ENCODE data around the gene RSL1D1. TPM values are rescaled to one million over a fixed set of nuclear protein-coding genes. Genes with fewer than 3 reads are reported as not detected.

Gene RSL1D1
- total RNA-seq, 2 experiments from 2014 or later, result 224 to 237 TPM

GRCh38 chr16:11871193-11871592, 19.9 kb upstream of the RSL1D1 start:
- POLR2A ChIA-PET, result no interaction called here
- Mint-ChIP-seq H3K27me3 (no peaks in the 10 kb centered on the region), H3K4me3 (no peak overlapping the region), H3K4me1 (ENCODE audit: low read depth) (peaks cover 6% of the 10 kb centered on the region), H3K9me3 (no peaks in the 10 kb centered on the region), H3K36me3 (ENCODE audit: low read depth) (peaks cover 57% of the 10 kb centered on the region), H3K27ac (peak overlapping the region; percentile 62)
- no peak overlapping the region for H3K4me3 ChIP-seq (ENCODE audit: low read length)
- no peaks in the 10 kb centered on the region for H3K4me1 ChIP-seq (ENCODE audit: insufficient read depth, low read length)
- no peak overlapping the region for H3K27ac ChIP-seq (ENCODE audit: low read depth in 1 of 2, low read length in 2 of 2)
- no peak for TF ChIP-seq CTCF (IDR thresholded peaks at IDR 0.05)
- H3K9me3 ChIP-seq (ENCODE audit: control insufficient read depth in 1 of 2, insufficient read depth in 1 of 2, low read length in 2 of 2), result no peaks in the 10 kb centered on the region
- DNase-seq (peak in 1 of 14 experiments; percentile 15), ATAC-seq (ENCODE audit: poor library complexity) (no peak)
- CTCF ChIA-PET, result interaction anchor here (0.9 kb wide), 1 partner anchor 224 kb away, joined by 3 read pairs; no protein-coding TSS in a partner anchor
- no peaks in the 10 kb centered on the region for H3K27me3 ChIP-seq (ENCODE audit: control insufficient read depth in 1 of 2, insufficient read depth in 2 of 2, low read length in 2 of 2)
- peaks cover 51% of the 10 kb centered on the region for H3K36me3 ChIP-seq (ENCODE audit: insufficient read depth, low read length)
- intact Hi-C loops (cut with DNase I, micrococcal nuclease), result loop anchor here in 1 of 2 experiments (5.0 to 10.0 kb wide), 2 partner anchors 41 to 104 kb away; partner anchors contain the start of gene SNX29

GRCh38 chr16:11870399-11870798, 19.1 kb upstream of the RSL1D1 start:
- Histone ChIP-seq H3K4me1 (ENCODE audit: insufficient read depth, low read length) (no peaks in the 10 kb centered on the region), H3K27me3 (ENCODE audit: control insufficient read depth in 1 of 2, insufficient read depth in 2 of 2, low read length in 2 of 2) (no peaks in the 10 kb centered on the region), H3K27ac (ENCODE audit: low read depth in 1 of 2, low read length in 2 of 2) (no peak overlapping the region), H3K9me3 (ENCODE audit: control insufficient read depth in 1 of 2, insufficient read depth in 1 of 2, low read length in 2 of 2) (no peaks in the 10 kb centered on the region), H3K4me3 (ENCODE audit: low read length) (no peak overlapping the region), H3K36me3 (ENCODE audit: insufficient read depth, low read length) (peaks cover 45% of the 10 kb centered on the region)
- Mint-ChIP-seq H3K9me3 (no peaks in the 10 kb centered on the region), H3K4me1 (ENCODE audit: low read depth) (peaks cover 11% of the 10 kb centered on the region), H3K36me3 (ENCODE audit: low read depth) (peaks cover 49% of the 10 kb centered on the region), H3K27me3 (no peaks in the 10 kb centered on the region), H3K27ac (no peak overlapping the region), H3K4me3 (no peak overlapping the region)
- POLR2A ChIA-PET, result no interaction called here
- CTCF ChIA-PET, result no interaction called here
- ATAC-seq (ENCODE audit: poor library complexity) (no peak), DNase-seq (no peak)
- no peak for TF ChIP-seq CTCF (IDR thresholded peaks at IDR 0.05)
- intact Hi-C loops (cut with DNase I, micrococcal nuclease), result loop anchor here in 1 of 2 experiments (5.0 to 10.0 kb wide), 2 partner anchors 42 to 104 kb away; partner anchors contain the start of gene SNX29

- DNase-seq, result no peak
- no peak for TF ChIP-seq CTCF (IDR thresholded peaks at IDR 0.05)
- H3K4me1 Mint-ChIP-seq (ENCODE audit: low read depth), result peaks cover 19% of the 10 kb centered on the region
- H3K27ac Mint-ChIP-seq, result peak overlapping the region; percentile 35
- peaks cover 41% of the 10 kb centered on the region for H3K36me3 Mint-ChIP-seq (ENCODE audit: low read depth)
- Histone ChIP-seq H3K4me1 (ENCODE audit: insufficient read depth, low read length) (no peaks in the 10 kb centered on the region), H3K27me3 (ENCODE audit: control insufficient read depth in 1 of 2, insufficient read depth in 2 of 2, low read length in 2 of 2) (no peaks in the 10 kb centered on the region), H3K4me3 (ENCODE audit: low read length) (no peak overlapping the region), H3K27ac (ENCODE audit: low read depth in 1 of 2, low read length in 2 of 2) (no peak overlapping the region), H3K36me3 (ENCODE audit: insufficient read depth, low read length) (peaks cover 39% of the 10 kb centered on the region), H3K9me3 (ENCODE audit: control insufficient read depth in 1 of 2, insufficient read depth in 1 of 2, low read length in 2 of 2) (no peaks in the 10 kb centered on the region)
- intact Hi-C loops (cut with DNase I, micrococcal nuclease), result loop anchor here in 1 of 2 experiments (5.0 to 10.0 kb wide), 2 partner anchors 43 to 105 kb away; partner anchors contain the start of gene SNX29
- no peaks in the 10 kb centered on the region for H3K27me3 Mint-ChIP-seq
- H3K9me3 Mint-ChIP-seq, result no peaks in the 10 kb centered on the region
- ChIA-PET POLR2A (interaction anchor here (0.9 kb wide), 1 partner anchor 38 kb away, joined by 3 read pairs; no protein-coding TSS in a partner anchor), CTCF (no interaction called here)
- no peak for ATAC-seq (ENCODE audit: poor library complexity)
- no peak overlapping the region for H3K4me3 Mint-ChIP-seq
Measured at GRCh38 chr16:11869353-11870228, 18.2 kb upstream of the RSL1D1 start.
